ENCODE measurements around the gene SAP30. TPM values are rescaled to one million over a fixed set of nuclear protein-coding genes. Genes with fewer than 3 reads are reported as not detected.

Gene SAP30
- total RNA-seq, 1 donor from 2014 or later = 14.6 TPM

- intact Hi-C loops (cut with DNase I) = no loop called here
Observed at GRCh38 chr4:173404296-173404865, 33.6 kb downstream of the SAP30 start.

GRCh38 chr4:173405840-173406606 is 35.3 kb downstream of the SAP30 start:
- intact Hi-C loops (cut with DNase I) = no loop called here
- DNase-seq (ENCODE audit: missing footprints) (no peak), ATAC-seq (no peak)

More at GRCh38 chr4:173404296-173404865, 33.6 kb downstream of the SAP30 start:
- DNase-seq (ENCODE audit: missing footprints) = no peak
- no peak for ATAC-seq

GRCh38 chr4:173410079-173410478 is 39.3 kb downstream of the SAP30 start:
- no peak for DNase-seq (ENCODE audit: missing footprints)
- intact Hi-C loops (cut with DNase I) = loop anchor here (2.0 to 5.0 kb wide), 2 partner anchors 37 to 78 kb away; partner anchors contain the start of gene HMGB2
- peak; percentile 61 for ATAC-seq

- peak; percentile 32 for ATAC-seq
- DNase-seq (ENCODE audit: missing footprints) = no peak
- intact Hi-C loops (cut with DNase I) = loop anchor here (2.0 to 5.0 kb wide), 2 partner anchors 38 to 79 kb away; partner anchors contain the start of gene HMGB2
Observed at GRCh38 chr4:173411106-173411693, 40.4 kb downstream of the SAP30 start.

GRCh38 chr4:173413036-173413435 is 42.3 kb downstream of the SAP30 start:
- intact Hi-C loops (cut with DNase I) = loop anchor here (5.0 kb wide), 1 partner anchor 81 kb away; the partner anchor contains the start of gene HMGB2
- DNase-seq (ENCODE audit: missing footprints) (no peak), ATAC-seq (no peak)

- DNase-seq (ENCODE audit: missing footprints) = no peak
- intact Hi-C loops (cut with DNase I) = loop anchor here (5.0 kb wide), 1 partner anchor 82 kb away; the partner anchor contains the start of gene HMGB2
- ATAC-seq = no peak
Observed at GRCh38 chr4:173414456-173414855, 43.7 kb downstream of the SAP30 start.

GRCh38 chr4:173415092-173415491 is 44.3 kb downstream of the SAP30 start:
- DNase-seq (ENCODE audit: missing footprints) = no peak
- ATAC-seq = peak; percentile 47
- intact Hi-C loops (cut with DNase I) = loop anchor here (5.0 kb wide), 1 partner anchor 403 kb away; no protein-coding TSS in a partner anchor

- intact Hi-C loops (cut with DNase I) = loop anchor here (5.0 kb wide), 1 partner anchor 404 kb away; no protein-coding TSS in a partner anchor
- peak; percentile 88 for DNase-seq (ENCODE audit: missing footprints)
- peak; percentile 55 for ATAC-seq
Observed at GRCh38 chr4:173415885-173416653, 45.3 kb downstream of the SAP30 start.

GRCh38 chr4:173417833-173418232 is 47.1 kb downstream of the SAP30 start:
- DNase-seq (ENCODE audit: missing footprints) (no peak), ATAC-seq (no peak)
- intact Hi-C loops (cut with DNase I) = loop anchor here (1.0 to 5.0 kb wide), 2 partner anchors 99 to 406 kb away; no protein-coding TSS in a partner anchor

- intact Hi-C loops (cut with DNase I) = loop anchor here (5.0 kb wide), 1 partner anchor 406 kb away; no protein-coding TSS in a partner anchor
- ATAC-seq (no peak), DNase-seq (ENCODE audit: missing footprints) (no peak)
Observed at GRCh38 chr4:173418639-173419038, 47.9 kb downstream of the SAP30 start.

GRCh38 chr4:173420324-173420752 is 49.6 kb downstream of the SAP30 start:
- intact Hi-C loops (cut with DNase I) = loop anchor here (2.0 to 10.0 kb wide), 4 partner anchors 74 to 894 kb away; no protein-coding TSS in a partner anchor
- DNase-seq (ENCODE audit: missing footprints) (no peak), ATAC-seq (no peak)

GRCh38 chr4:173420801-173421200 is 50.0 kb downstream of the SAP30 start:
- ATAC-seq (no peak), DNase-seq (ENCODE audit: missing footprints) (no peak)
- intact Hi-C loops (cut with DNase I) = loop anchor here (2.0 to 10.0 kb wide), 4 partner anchors 74 to 894 kb away; no protein-coding TSS in a partner anchor

GRCh38 chr4:173424899-173425805 is 54.4 kb downstream of the SAP30 start:
- DNase-seq (ENCODE audit: missing footprints) (no peak), ATAC-seq (no peak)
- intact Hi-C loops (cut with DNase I) = loop anchor here (10.0 kb wide), 3 partner anchors 330 to 890 kb away; no protein-coding TSS in a partner anchor

- DNase-seq (ENCODE audit: missing footprints) (no peak), ATAC-seq (no peak)
- intact Hi-C loops (cut with DNase I) = loop anchor here (10.0 kb wide), 3 partner anchors 329 to 889 kb away; no protein-coding TSS in a partner anchor
Observed at GRCh38 chr4:173426064-173426463, 55.3 kb downstream of the SAP30 start.

Measured in Right ventricle myocardium inferior (tissue), 1 donor.